ENCODE results near the gene PTPRU.

GRCh38 chr1:29255134-29255666 lies 18.9 kb downstream of the PTPRU start:
- TF ChIP-seq, protein P1, sequence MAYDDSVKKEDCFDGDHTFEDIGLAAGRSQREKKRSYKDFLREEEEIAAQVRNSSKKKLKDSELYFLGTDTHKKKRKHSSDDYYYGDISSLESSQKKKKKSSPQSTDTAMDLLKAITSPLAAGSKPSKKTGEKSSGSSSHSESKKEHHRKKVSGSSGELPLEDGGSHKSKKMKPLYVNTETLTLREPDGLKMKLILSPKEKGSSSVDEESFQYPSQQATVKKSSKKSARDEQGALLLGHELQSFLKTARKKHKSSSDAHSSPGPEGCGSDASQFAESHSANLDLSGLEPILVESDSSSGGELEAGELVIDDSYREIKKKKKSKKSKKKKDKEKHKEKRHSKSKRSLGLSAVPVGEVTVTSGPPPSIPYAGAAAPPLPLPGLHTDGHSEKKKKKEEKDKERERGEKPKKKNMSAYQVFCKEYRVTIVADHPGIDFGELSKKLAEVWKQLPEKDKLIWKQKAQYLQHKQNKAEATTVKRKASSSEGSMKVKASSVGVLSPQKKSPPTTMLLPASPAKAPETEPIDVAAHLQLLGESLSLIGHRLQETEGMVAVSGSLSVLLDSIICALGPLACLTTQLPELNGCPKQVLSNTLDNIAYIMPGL (CRISPR knock-in tag; IDR thresholded peaks at IDR 0.05; ENCODE audit: borderline replicate concordance), result no peak
- TF ChIP-seq RAD21 (conservative IDR thresholded peaks at IDR 0.05 in 1 of 2, IDR thresholded peaks at IDR 0.05 in 1 of 2) (no peak), CBX2 (IDR thresholded peaks at IDR 0.05; ENCODE audit: borderline replicate concordance, low read depth) (no peak), POLR2A (IDR thresholded peaks at IDR 0.05; ENCODE audit: low read length) (no peak), EP300 (IDR thresholded peaks at IDR 0.05) (no peak), ELK1 (IDR thresholded peaks at IDR 0.05; ENCODE audit: low read depth, low read length) (no peak)
- TF ChIP-seq, protein P2, sequence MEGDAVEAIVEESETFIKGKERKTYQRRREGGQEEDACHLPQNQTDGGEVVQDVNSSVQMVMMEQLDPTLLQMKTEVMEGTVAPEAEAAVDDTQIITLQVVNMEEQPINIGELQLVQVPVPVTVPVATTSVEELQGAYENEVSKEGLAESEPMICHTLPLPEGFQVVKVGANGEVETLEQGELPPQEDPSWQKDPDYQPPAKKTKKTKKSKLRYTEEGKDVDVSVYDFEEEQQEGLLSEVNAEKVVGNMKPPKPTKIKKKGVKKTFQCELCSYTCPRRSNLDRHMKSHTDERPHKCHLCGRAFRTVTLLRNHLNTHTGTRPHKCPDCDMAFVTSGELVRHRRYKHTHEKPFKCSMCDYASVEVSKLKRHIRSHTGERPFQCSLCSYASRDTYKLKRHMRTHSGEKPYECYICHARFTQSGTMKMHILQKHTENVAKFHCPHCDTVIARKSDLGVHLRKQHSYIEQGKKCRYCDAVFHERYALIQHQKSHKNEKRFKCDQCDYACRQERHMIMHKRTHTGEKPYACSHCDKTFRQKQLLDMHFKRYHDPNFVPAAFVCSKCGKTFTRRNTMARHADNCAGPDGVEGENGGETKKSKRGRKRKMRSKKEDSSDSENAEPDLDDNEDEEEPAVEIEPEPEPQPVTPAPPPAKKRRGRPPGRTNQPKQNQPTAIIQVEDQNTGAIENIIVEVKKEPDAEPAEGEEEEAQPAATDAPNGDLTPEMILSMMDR (IDR thresholded peaks at IDR 0.05), result no peak
- TF ChIP-seq, protein P3, sequence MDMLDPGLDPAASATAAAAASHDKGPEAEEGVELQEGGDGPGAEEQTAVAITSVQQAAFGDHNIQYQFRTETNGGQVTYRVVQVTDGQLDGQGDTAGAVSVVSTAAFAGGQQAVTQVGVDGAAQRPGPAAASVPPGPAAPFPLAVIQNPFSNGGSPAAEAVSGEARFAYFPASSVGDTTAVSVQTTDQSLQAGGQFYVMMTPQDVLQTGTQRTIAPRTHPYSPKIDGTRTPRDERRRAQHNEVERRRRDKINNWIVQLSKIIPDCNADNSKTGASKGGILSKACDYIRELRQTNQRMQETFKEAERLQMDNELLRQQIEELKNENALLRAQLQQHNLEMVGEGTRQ (IDR thresholded peaks at IDR 0.05), result no peak
